ENCODE results near the gene GIPC1. TPM values are rescaled to one million over a fixed set of nuclear protein-coding genes. Genes with fewer than 3 reads are reported as not detected.

GIPC1 gene
- total and polyA plus RNA-seq, 2 of the 4 experiments (the other 2 are of a cell fraction), result 74.2 to 133 TPM

- in situ Hi-C loops (cut with MboI; ENCODE audit: low sequenced_read_pairs), result loop anchor here (10.0 kb wide), 1 partner anchor 590 kb away; no protein-coding TSS in a partner anchor
- peak overlapping the region; percentile 87 for H3K23ac ChIP-seq (ENCODE audit: low read depth, low read length)
- H3K79me1 ChIP-seq (ENCODE audit: low read depth in 1 of 2, low read length in 2 of 2), result peaks cover 0 to 20% of the 10 kb centered on the region in 2 experiments; a peak in 2 of 4 replicates
- no peak overlapping the region for H2BK20ac ChIP-seq (ENCODE audit: low read depth, low read length)
- DNase-seq (no peak), ATAC-seq (ENCODE audit: low read depth) (no peak; the same call in none of the 2 replicates)
- H4K5ac ChIP-seq (ENCODE audit: low read depth, low read length), result peak overlapping the region; percentile 9; the same call in 1 of the 2 replicates
- H3K27ac ChIP-seq (ENCODE audit: insufficient read depth, low read length), result peak overlapping the region; percentile 17
- H2AK9ac ChIP-seq (replicated peaks; ENCODE audit: low read depth, low read length, poor library complexity), result peak overlapping the region; percentile 95
- H3K14ac ChIP-seq (replicated peaks; ENCODE audit: low read depth, low read length), result peak overlapping the region; percentile 79
- intact Hi-C loops (cut with micrococcal nuclease), result loop anchor here (5.0 kb wide), 1 partner anchor 338 kb away; the partner anchor contains the start of gene ASF1B
- H3K4me1 ChIP-seq (ENCODE audit: control insufficient read depth, insufficient read depth, low read length), result peaks cover 31% of the 10 kb centered on the region
- no peak overlapping the region for H2BK15ac ChIP-seq (ENCODE audit: low read depth, low read length)
- peak overlapping the region; percentile 10 for H2BK5ac ChIP-seq (ENCODE audit: low read depth, low read length, poor library complexity, severe bottlenecking)
- peak overlapping the region; percentile 85 for H2AFZ ChIP-seq (replicated peaks; ENCODE audit: low read length, poor library complexity)
- H3K9ac ChIP-seq (ENCODE audit: low read depth, low read length), result peak overlapping the region; percentile 19; the same call in 1 of the 2 replicates
- TF ChIP-seq CEBPB (IDR thresholded peaks at IDR 0.05; ENCODE audit: low read depth, low read length), result no peak
- no peak for TF ChIP-seq SMC3 (IDR thresholded peaks at IDR 0.05; ENCODE audit: low read depth, low read length)
- 0 out of 2 replicates have a peak, but pooled peaks cover 5% of the 10 kb centered on the region for H3K9me1 ChIP-seq (ENCODE audit: insufficient read depth, low read length)
- peak overlapping the region; percentile 7; the same call in 1 of the 2 replicates for H3K4me3 ChIP-seq (ENCODE audit: insufficient read depth, low read depth, low read length)
- H4K20me1 ChIP-seq (ENCODE audit: insufficient read depth, low read length), result peaks cover 12% of the 10 kb centered on the region
- peak overlapping the region; percentile 59 to 88; a peak in 3 of 4 replicates for H4K8ac ChIP-seq (ENCODE audit: low read depth in 2 of 2, low read length in 2 of 2)
- no peaks in the 10 kb centered on the region for H3K9me3 ChIP-seq (ENCODE audit: control insufficient read depth, insufficient read depth, low read length)
- peak overlapping the region; percentile 92 for H3K4ac ChIP-seq (ENCODE audit: low read depth, low read length)
- H3K27me3 ChIP-seq (ENCODE audit: control insufficient read depth, insufficient read depth, low read length), result no peaks in the 10 kb centered on the region
- no TSS peak for BruUV-seq (replicated peaks)
- 100% methylated on average over 1 of the region's 12 CpGs; no CpG with 5 or more reads in 1 of the 2 experiments for WGBS, 2 experiments (ENCODE audit: extremely low coverage in 2 of 2, insufficient read length in 1 of 2)
- dilution Hi-C loops (cut with HindIII; ENCODE audit: low sequenced_read_pairs, unreplicated experiment), result no loop called here
- ChIA-PET CTCF (interaction anchor here (0.8 kb wide), 1 partner anchor 39 kb away, joined by 3 read pairs; no protein-coding TSS in a partner anchor), POLR2A (ENCODE audit: unreplicated experiment) (no interaction called here)
- no peak overlapping the region for H3K18ac ChIP-seq (ENCODE audit: low read depth, low read length)
- peak overlapping the region; percentile 97 for H2AK5ac ChIP-seq (ENCODE audit: low read depth, low read length)
- peak overlapping the region; percentile 48 for H2BK120ac ChIP-seq (ENCODE audit: low read depth, low read length)
- peak overlapping the region; percentile 92 for H4K91ac ChIP-seq (ENCODE audit: insufficient read depth, low read depth, low read length)
- no peak overlapping the region; the same call in 1 of the 2 replicates for H3K56ac ChIP-seq (ENCODE audit: extremely low read depth, insufficient read depth, low read length)
- H3K4me2 ChIP-seq (ENCODE audit: low read depth, low read length), result peak overlapping the region; percentile 50
- H3K36me3 ChIP-seq (ENCODE audit: control insufficient read depth, insufficient read depth, low read length), result peaks cover 25% of the 10 kb centered on the region; the same call in 1 of the 2 replicates
Observed at GRCh38 chr19:14474827-14475226, 21.1 kb downstream of the GIPC1 start.
